Mucosa of rectum (tissue), 2 donors: Measurements from ENCODE around the gene WNT3A.

Source experiments
- H3K27ac ChIP-seq, 2 donors: one replicate each; pipeline ENCODE4 v1.7.0; 2013; ENCODE audit warnings: inconsistent platforms in 2 of 2, low read depth in 2 of 2, low read length in 2 of 2
- H3K27me3 ChIP-seq, 2 donors: one replicate each; pipeline ENCODE4 v1.7.0; 2013; ENCODE audit warnings: low read length in 2 of 2; ENCODE audit not compliant: control insufficient read depth in 2 of 2, insufficient read depth in 2 of 2
- H3K36me3 ChIP-seq, 2 donors: one replicate each; pipeline ENCODE4 v1.7.0; 2013; ENCODE audit warnings: low read length in 2 of 2; ENCODE audit not compliant: control insufficient read depth in 2 of 2, insufficient read depth in 2 of 2
- H3K4me1 ChIP-seq, 2 donors: one replicate each; pipeline ENCODE4 v1.7.0; 2013; ENCODE audit warnings: low read length in 2 of 2, mild to moderate bottlenecking in 1 of 2; ENCODE audit not compliant: control insufficient read depth in 2 of 2, insufficient read depth in 2 of 2
- H3K4me3 ChIP-seq, 2 donors: one replicate each; pipeline ENCODE4 v1.7.0; 2013; ENCODE audit warnings: low read length in 2 of 2
- H3K9ac ChIP-seq, 2 donors: one replicate each; pipeline ENCODE4 v1.7.0; 2013; ENCODE audit warnings: low read length in 2 of 2, low read depth in 1 of 2, mild to moderate bottlenecking in 1 of 2
- H3K9me3 ChIP-seq, 2 donors: one replicate each; pipeline ENCODE4 v1.7.0; 2013; ENCODE audit warnings: low read length in 2 of 2; ENCODE audit not compliant: control insufficient read depth in 2 of 2
- donor health status: healthy.
- donor health status: Normal muscosa, but diverticular disease.

WNT3A gene

GRCh38 chr1:228020686-228021354 lies 14.0 kb downstream of the WNT3A start:
- H3K27ac ChIP-seq, result no peak overlapping the region
- no peaks in the 10 kb centered on the region for H3K9me3 ChIP-seq
- H3K4me1 ChIP-seq, result no peaks in the 10 kb centered on the region
- no peaks in the 10 kb centered on the region for H3K36me3 ChIP-seq
- no peak overlapping the region for H3K9ac ChIP-seq
- H3K27me3 ChIP-seq, result no peaks in the 10 kb centered on the region
- no peak overlapping the region for H3K4me3 ChIP-seq

- Histone ChIP-seq H3K4me3 (no peak overlapping the region), H3K27me3 (no peaks in the 10 kb centered on the region), H3K27ac (no peak overlapping the region), H3K9ac (no peak overlapping the region), H3K36me3 (no peaks in the 10 kb centered on the region), H3K4me1 (no peaks in the 10 kb centered on the region), H3K9me3 (no peaks in the 10 kb centered on the region)
Observed at GRCh38 chr1:228021355-228022030, 14.7 kb downstream of the WNT3A start.

GRCh38 chr1:228022571-228023293 lies 15.9 kb downstream of the WNT3A start:
- Histone ChIP-seq H3K4me3 (no peak overlapping the region), H3K9ac (no peak overlapping the region), H3K27ac (no peak overlapping the region), H3K9me3 (no peaks in the 10 kb centered on the region), H3K27me3 (no peaks in the 10 kb centered on the region), H3K4me1 (no peaks in the 10 kb centered on the region), H3K36me3 (no peaks in the 10 kb centered on the region)

- no peaks in the 10 kb centered on the region for H3K27me3 ChIP-seq
- no peak overlapping the region for H3K4me3 ChIP-seq
- no peaks in the 10 kb centered on the region for H3K36me3 ChIP-seq
- H3K9ac ChIP-seq, result no peak overlapping the region
- H3K9me3 ChIP-seq, result no peaks in the 10 kb centered on the region
- no peaks in the 10 kb centered on the region for H3K4me1 ChIP-seq
- no peak overlapping the region for H3K27ac ChIP-seq
Observed at GRCh38 chr1:228023294-228023639, 16.5 kb downstream of the WNT3A start.

GRCh38 chr1:228029281-228029680 lies 22.5 kb downstream of the WNT3A start:
- H3K36me3 ChIP-seq, result no peaks in the 10 kb centered on the region
- H3K27ac ChIP-seq, result no peak overlapping the region
- no peak overlapping the region for H3K4me3 ChIP-seq

GRCh38 chr1:228030451-228031201 lies 23.8 kb downstream of the WNT3A start:
- Histone ChIP-seq H3K4me1 (no peaks in the 10 kb centered on the region), H3K4me3 (no peak overlapping the region), H3K9me3 (no peaks in the 10 kb centered on the region), H3K27ac (no peak overlapping the region), H3K27me3 (peaks cover 3 to 9% of the 10 kb centered on the region in 2 donors), H3K9ac (no peak overlapping the region), H3K36me3 (no peaks in the 10 kb centered on the region)

More at GRCh38 chr1:228029281-228029680, 22.5 kb downstream of the WNT3A start:
- H3K4me1 ChIP-seq, result no peaks in the 10 kb centered on the region
- peaks cover 0 to 9% of the 10 kb centered on the region in 2 donors for H3K27me3 ChIP-seq
- no peak overlapping the region for H3K9ac ChIP-seq
- H3K9me3 ChIP-seq, result no peaks in the 10 kb centered on the region

DNA sequence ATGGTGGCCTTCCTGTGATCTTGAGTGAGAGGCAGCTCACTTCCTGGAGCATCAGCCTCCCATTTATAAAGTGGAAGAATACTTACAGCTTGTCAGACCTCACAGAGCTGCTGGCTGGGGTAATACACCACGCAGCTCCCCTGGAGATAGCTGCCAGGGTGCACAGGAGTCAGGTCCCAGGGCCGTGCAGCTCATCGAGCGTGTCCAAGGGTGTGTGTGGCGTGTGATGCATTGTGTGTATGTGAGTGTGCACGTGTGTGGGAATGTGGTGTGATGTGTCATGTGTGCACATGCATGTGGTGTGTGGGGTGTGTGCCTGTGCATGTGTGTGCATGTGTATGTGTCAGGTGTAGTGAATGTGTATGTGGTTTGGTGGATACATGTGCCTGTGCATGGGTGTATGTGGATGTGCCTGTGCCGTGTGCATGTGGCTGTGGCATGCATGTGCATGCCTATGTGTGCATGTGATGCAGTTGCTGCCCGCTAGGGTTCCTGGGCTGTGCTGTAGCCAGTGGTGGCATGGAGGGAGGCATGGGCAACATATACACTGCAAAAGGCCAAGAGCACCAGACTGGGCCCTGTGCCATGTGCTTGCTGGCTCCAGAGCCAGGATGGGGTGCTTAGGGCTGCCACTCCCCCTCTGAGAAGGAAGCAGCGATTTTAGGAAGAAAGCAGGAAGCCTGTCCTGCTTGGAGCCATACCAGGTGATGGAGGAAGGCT lies 24.6 kb downstream of the WNT3A start:
- Histone ChIP-seq H3K4me1 (no peaks in the 10 kb centered on the region), H3K4me3 (no peak overlapping the region), H3K27ac (no peak overlapping the region), H3K9me3 (no peaks in the 10 kb centered on the region), H3K36me3 (no peaks in the 10 kb centered on the region), H3K9ac (no peak overlapping the region), H3K27me3 (peaks cover 5 to 10% of the 10 kb centered on the region in 2 donors)

DNA sequence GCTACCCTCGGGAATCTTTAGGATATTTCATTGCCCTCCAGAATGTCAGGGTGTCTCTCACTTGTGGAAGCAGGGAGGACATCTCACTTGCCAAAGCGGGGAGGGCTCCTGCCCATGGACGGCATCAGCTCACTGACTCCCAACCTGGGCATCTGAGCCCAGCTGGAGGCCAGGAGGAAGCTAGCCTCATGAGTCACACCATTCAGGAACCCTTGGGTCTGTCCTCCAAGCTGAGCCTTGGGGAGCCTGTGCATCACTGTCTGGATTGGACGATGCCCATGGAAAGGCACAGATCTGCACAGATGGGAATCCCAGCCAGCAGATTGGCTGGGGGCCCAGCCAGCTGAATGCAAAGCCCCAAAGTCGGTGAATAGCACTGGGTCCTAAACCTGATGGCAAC lies 25.2 kb downstream of the WNT3A start:
- no peaks in the 10 kb centered on the region for H3K9me3 ChIP-seq
- peaks cover 5 to 16% of the 10 kb centered on the region in 2 donors for H3K27me3 ChIP-seq
- H3K9ac ChIP-seq, result no peak overlapping the region
- H3K4me3 ChIP-seq, result no peak overlapping the region
- no peaks in the 10 kb centered on the region for H3K36me3 ChIP-seq
- H3K27ac ChIP-seq, result no peak overlapping the region
- no peaks in the 10 kb centered on the region for H3K4me1 ChIP-seq

- Histone ChIP-seq H3K27ac (no peak overlapping the region), H3K9me3 (no peaks in the 10 kb centered on the region), H3K9ac (no peak overlapping the region), H3K36me3 (no peaks in the 10 kb centered on the region), H3K27me3 (peaks cover 14 to 20% of the 10 kb centered on the region in 2 donors), H3K4me3 (no peak overlapping the region), H3K4me1 (peaks cover 0 to 3% of the 10 kb centered on the region in 2 donors)
Observed at GRCh38 chr1:228033376-228033775, 26.6 kb downstream of the WNT3A start.
